ENCODE measurements around the gene LRFN3. TPM values are rescaled to one million over a fixed set of nuclear protein-coding genes. Genes with fewer than 3 reads are reported as not detected.
A peak's percentile ranks its signal among the peaks of the same experiment; 100 is the strongest.

LRFN3 gene
- total and polyA plus RNA-seq, 2 of the 13 experiments (the other 11 are each of a cell fraction or from before 2014, with no cell fraction given), result 0.74 to 1.6 TPM

DNA sequence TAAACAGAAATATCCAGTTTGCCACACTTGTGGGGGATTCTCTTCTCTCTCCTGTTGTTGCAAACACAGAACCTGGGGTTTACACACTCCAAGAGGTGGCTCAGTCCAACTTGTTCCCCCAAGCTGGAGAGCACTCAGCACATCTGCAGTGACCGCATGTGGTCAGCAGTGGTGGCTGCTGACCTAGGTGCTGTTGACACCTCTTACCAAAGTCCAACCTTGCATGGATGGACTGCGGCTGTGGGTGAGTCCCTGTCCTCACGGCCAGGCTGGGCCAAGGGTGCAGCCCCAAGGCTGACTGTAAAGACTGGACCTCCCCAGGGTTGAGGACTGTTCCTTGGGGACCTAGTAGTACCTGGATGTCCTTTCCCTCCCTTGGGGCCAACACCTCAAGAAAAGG is 6.1 kb downstream of the LRFN3 start (continued):
- TF ChIP-seq SRSF9 (IDR thresholded peaks at IDR 0.05; ENCODE audit: borderline replicate concordance, insufficient read depth, low read depth, low read length, poor library complexity, severe bottlenecking) (no peak), WIZ (CRISPR knock-in tag; IDR thresholded peaks at IDR 0.05) (0 out of 2 replicates have a peak, but pooled peaks have one; percentile 57), ZNF850 (CRISPR knock-in tag; conservative IDR thresholded peaks at IDR 0.05) (no peak), ZNF644 (CRISPR knock-in tag; IDR thresholded peaks at IDR 0.05; ENCODE audit: low read depth) (peak; percentile 84; the same call in 1 of the 2 replicates), KLF12 (CRISPR knock-in tag; IDR thresholded peaks at IDR 0.05; ENCODE audit: borderline replicate concordance) (no peak), RXRB (CRISPR knock-in tag; IDR thresholded peaks at IDR 0.05; ENCODE audit: borderline replicate concordance) (peak; percentile 64), SALL2 (CRISPR knock-in tag; IDR thresholded peaks at IDR 0.05) (no peak), BCLAF1 (IDR thresholded peaks at IDR 0.05) (no peak), ELF1 (CRISPR knock-in tag; IDR thresholded peaks at IDR 0.05) (no peak), RNF219 (CRISPR knock-in tag; IDR thresholded peaks at IDR 0.05) (no peak), SCMH1 (CRISPR knock-in tag; IDR thresholded peaks at IDR 0.05; ENCODE audit: borderline replicate concordance) (no peak), THAP11 (CRISPR knock-in tag; IDR thresholded peaks at IDR 0.05) (peak; percentile 38; the same call in 1 of the 2 replicates)
- TF ChIP-seq, protein P1, sequence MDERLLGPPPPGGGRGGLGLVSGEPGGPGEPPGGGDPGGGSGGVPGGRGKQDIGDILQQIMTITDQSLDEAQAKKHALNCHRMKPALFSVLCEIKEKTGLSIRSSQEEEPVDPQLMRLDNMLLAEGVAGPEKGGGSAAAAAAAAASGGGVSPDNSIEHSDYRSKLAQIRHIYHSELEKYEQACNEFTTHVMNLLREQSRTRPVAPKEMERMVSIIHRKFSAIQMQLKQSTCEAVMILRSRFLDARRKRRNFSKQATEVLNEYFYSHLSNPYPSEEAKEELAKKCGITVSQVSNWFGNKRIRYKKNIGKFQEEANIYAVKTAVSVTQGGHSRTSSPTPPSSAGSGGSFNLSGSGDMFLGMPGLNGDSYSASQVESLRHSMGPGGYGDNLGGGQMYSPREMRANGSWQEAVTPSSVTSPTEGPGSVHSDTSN (CRISPR knock-in tag; IDR thresholded peaks at IDR 0.05), result no peak
- TF ChIP-seq, protein P2, sequence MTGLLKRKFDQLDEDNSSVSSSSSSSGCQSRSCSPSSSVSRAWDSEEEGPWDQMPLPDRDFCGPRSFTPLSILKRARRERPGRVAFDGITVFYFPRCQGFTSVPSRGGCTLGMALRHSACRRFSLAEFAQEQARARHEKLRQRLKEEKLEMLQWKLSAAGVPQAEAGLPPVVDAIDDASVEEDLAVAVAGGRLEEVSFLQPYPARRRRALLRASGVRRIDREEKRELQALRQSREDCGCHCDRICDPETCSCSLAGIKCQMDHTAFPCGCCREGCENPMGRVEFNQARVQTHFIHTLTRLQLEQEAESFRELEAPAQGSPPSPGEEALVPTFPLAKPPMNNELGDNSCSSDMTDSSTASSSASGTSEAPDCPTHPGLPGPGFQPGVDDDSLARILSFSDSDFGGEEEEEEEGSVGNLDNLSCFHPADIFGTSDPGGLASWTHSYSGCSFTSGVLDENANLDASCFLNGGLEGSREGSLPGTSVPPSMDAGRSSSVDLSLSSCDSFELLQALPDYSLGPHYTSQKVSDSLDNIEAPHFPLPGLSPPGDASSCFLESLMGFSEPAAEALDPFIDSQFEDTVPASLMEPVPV (CRISPR knock-in tag; IDR thresholded peaks at IDR 0.05), result no peak
- TF ChIP-seq, protein P3, sequence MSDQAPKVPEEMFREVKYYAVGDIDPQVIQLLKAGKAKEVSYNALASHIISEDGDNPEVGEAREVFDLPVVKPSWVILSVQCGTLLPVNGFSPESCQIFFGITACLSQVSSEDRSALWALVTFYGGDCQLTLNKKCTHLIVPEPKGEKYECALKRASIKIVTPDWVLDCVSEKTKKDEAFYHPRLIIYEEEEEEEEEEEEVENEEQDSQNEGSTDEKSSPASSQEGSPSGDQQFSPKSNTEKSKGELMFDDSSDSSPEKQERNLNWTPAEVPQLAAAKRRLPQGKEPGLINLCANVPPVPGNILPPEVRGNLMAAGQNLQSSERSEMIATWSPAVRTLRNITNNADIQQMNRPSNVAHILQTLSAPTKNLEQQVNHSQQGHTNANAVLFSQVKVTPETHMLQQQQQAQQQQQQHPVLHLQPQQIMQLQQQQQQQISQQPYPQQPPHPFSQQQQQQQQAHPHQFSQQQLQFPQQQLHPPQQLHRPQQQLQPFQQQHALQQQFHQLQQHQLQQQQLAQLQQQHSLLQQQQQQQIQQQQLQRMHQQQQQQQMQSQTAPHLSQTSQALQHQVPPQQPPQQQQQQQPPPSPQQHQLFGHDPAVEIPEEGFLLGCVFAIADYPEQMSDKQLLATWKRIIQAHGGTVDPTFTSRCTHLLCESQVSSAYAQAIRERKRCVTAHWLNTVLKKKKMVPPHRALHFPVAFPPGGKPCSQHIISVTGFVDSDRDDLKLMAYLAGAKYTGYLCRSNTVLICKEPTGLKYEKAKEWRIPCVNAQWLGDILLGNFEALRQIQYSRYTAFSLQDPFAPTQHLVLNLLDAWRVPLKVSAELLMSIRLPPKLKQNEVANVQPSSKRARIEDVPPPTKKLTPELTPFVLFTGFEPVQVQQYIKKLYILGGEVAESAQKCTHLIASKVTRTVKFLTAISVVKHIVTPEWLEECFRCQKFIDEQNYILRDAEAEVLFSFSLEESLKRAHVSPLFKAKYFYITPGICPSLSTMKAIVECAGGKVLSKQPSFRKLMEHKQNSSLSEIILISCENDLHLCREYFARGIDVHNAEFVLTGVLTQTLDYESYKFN (CRISPR knock-in tag; conservative IDR thresholded peaks at IDR 0.05), result peak; percentile 47; the same call in 1 of the 2 replicates
- TF ChIP-seq, protein P4, sequence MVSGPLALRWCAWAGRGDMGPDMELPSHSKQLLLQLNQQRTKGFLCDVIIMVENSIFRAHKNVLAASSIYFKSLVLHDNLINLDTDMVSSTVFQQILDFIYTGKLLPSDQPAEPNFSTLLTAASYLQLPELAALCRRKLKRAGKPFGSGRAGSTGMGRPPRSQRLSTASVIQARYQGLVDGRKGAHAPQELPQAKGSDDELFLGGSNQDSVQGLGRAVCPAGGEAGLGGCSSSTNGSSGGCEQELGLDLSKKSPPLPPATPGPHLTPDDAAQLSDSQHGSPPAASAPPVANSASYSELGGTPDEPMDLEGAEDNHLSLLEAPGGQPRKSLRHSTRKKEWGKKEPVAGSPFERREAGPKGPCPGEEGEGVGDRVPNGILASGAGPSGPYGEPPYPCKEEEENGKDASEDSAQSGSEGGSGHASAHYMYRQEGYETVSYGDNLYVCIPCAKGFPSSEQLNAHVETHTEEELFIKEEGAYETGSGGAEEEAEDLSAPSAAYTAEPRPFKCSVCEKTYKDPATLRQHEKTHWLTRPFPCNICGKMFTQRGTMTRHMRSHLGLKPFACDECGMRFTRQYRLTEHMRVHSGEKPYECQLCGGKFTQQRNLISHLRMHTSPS (CRISPR knock-in tag; IDR thresholded peaks at IDR 0.05; ENCODE audit: low read depth), result no peak

Measured in HepG2 (cell line).